ENCODE data around the gene TECPR2. TPM values are rescaled to one million over a fixed set of nuclear protein-coding genes. Genes with fewer than 3 reads are reported as not detected.

Gene TECPR2
- total RNA-seq, 2 experiments from 2014 or later, result 5.6 to 6.9 TPM

DNA sequence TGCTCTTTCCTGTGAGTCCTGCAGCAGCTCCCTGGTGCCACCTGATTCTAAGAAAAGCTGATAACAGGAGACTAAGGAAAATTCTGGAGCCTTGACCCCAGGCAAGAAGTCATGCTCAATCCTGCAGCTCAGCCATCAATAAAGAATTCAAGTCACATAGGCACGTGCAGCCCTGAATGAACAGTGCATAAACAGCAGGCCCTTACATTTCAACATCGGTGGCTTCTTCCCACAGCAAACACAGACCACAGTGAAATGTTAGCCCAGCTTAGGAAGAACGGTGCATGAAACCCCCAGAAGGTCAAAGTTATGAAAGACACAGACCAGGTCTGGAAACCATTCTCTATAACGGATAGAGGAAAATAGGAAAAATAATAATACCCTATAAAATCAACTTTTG is 10.5 kb upstream of the TECPR2 start:
- Mint-ChIP-seq H3K27me3 (no peaks in the 10 kb centered on the region), H3K27ac (no peak overlapping the region), H3K36me3 (ENCODE audit: low read depth) (peaks cover 37% of the 10 kb centered on the region), H3K4me1 (peaks cover 5% of the 10 kb centered on the region), H3K4me3 (no peak overlapping the region), H3K9me3 (ENCODE audit: low read depth) (no peaks in the 10 kb centered on the region)
- DNase-seq (no peak), ATAC-seq (no peak)
- CTCF ChIA-PET, result interaction anchor here (0.6 kb wide), 1 partner anchor 406 kb away, joined by 3 read pairs; no protein-coding TSS in a partner anchor
- intact Hi-C loops (cut with DNase I, micrococcal nuclease), result no loop called here
- POLR2A ChIA-PET, result interaction anchor here (0.7 kb wide), 1 partner anchor 586 kb away, joined by 4 read pairs; no protein-coding TSS in a partner anchor

- H3K4me3 Mint-ChIP-seq, result no peak overlapping the region
- H3K27ac Mint-ChIP-seq, result no peak overlapping the region
- H3K36me3 Mint-ChIP-seq (ENCODE audit: low read depth), result peaks cover 37% of the 10 kb centered on the region
- intact Hi-C loops (cut with DNase I, micrococcal nuclease), result no loop called here
- DNase-seq (no peak), ATAC-seq (no peak)
- ChIA-PET CTCF (no interaction called here), POLR2A (interaction anchor here (0.7 kb wide), 1 partner anchor 585 kb away, joined by 4 read pairs; no protein-coding TSS in a partner anchor)
- peaks cover 5% of the 10 kb centered on the region for H3K4me1 Mint-ChIP-seq
- H3K27me3 Mint-ChIP-seq, result no peaks in the 10 kb centered on the region
- H3K9me3 Mint-ChIP-seq (ENCODE audit: low read depth), result no peaks in the 10 kb centered on the region
These were observed 9.6 kb upstream of the TECPR2 start for GRCh38 chr14:102353126-102353619.

- Mint-ChIP-seq H3K4me1 (peaks cover 18% of the 10 kb centered on the region), H3K36me3 (ENCODE audit: low read depth) (peaks cover 39% of the 10 kb centered on the region), H3K27me3 (no peaks in the 10 kb centered on the region), H3K4me3 (no peak overlapping the region), H3K9me3 (ENCODE audit: low read depth) (no peaks in the 10 kb centered on the region), H3K27ac (no peak overlapping the region)
- intact Hi-C loops (cut with DNase I, micrococcal nuclease), result no loop called here
- ATAC-seq (no peak), DNase-seq (no peak)
- ChIA-PET POLR2A (no interaction called here), CTCF (interaction anchor here (0.6 kb wide), 1 partner anchor 168 kb away, joined by 3 read pairs; no protein-coding TSS in a partner anchor)
These were observed 6.5 kb upstream of the TECPR2 start for GRCh38 chr14:102356280-102356679.

GRCh38 chr14:102359341-102359740 is 3.4 kb upstream of the TECPR2 start:
- Mint-ChIP-seq H3K4me3 (no peak overlapping the region), H3K9me3 (ENCODE audit: low read depth) (no peaks in the 10 kb centered on the region), H3K36me3 (ENCODE audit: low read depth) (peaks cover 24% of the 10 kb centered on the region), H3K27me3 (no peaks in the 10 kb centered on the region), H3K27ac (no peak overlapping the region), H3K4me1 (peaks cover 27% of the 10 kb centered on the region)
- no peak for ATAC-seq
- intact Hi-C loops (cut with DNase I, micrococcal nuclease), result no loop called here
- POLR2A ChIA-PET, result no interaction called here
- CTCF ChIA-PET, result interaction anchor here (0.7 kb wide), 1 partner anchor 32 kb away, joined by 3 read pairs; no protein-coding TSS in a partner anchor
- DNase-seq, result no peak

DNA sequence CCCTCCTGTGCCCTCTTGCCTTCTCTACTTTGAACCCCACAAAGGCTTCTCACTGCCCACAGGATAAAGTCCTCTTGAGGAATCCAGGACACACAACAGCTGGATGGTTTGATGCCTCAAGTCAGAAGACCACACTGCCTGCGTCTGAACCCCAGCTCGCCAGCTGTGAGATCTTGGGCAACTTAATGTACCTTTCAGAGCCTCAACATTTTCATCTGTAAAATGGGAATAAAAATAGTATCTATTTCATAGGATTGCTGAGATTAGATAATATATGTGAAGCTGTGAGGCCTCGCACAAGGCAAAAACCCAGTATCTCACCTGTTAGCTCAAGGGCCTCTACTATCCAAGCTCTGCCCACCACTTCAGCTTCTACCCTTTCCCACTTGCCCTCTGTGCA is 2.4 kb upstream of the TECPR2 start:
- intact Hi-C loops (cut with DNase I, micrococcal nuclease), result loop anchor here in 1 of 2 experiments (5.0 kb wide), 4 partner anchors 538 to 1983 kb away; partner anchors contain the start of genes EIF5 and WDR25
- POLR2A ChIA-PET, result interaction anchor here (0.6 kb wide), 1 partner anchor 44 kb away, joined by 5 read pairs; no protein-coding TSS in a partner anchor
- Mint-ChIP-seq H3K4me1 (peaks cover 27% of the 10 kb centered on the region), H3K36me3 (ENCODE audit: low read depth) (peaks cover 20% of the 10 kb centered on the region), H3K4me3 (no peak overlapping the region), H3K27ac (peak overlapping the region; percentile 96), H3K27me3 (no peaks in the 10 kb centered on the region), H3K9me3 (ENCODE audit: low read depth) (no peaks in the 10 kb centered on the region)
- no peak for DNase-seq
- no peak for ATAC-seq
- CTCF ChIA-PET, result interaction anchor here (0.6 to 1.1 kb wide), 3 partner anchors 14 to 404 kb away, joined by 3 read pairs; no protein-coding TSS in a partner anchor

- ChIA-PET CTCF (interaction anchor here (0.6 to 1.3 kb wide), 7 partner anchors 14 to 1094 kb away, joined by 3 to 4 read pairs (median 4); partner anchors contain the start of gene ZNF839), POLR2A (interaction anchor here (0.5 to 1.4 kb wide), 7 partner anchors 8 to 685 kb away, joined by 3 to 4 read pairs (median 3); no protein-coding TSS in a partner anchor)
- H3K4me3 Mint-ChIP-seq, result no peak overlapping the region
- H3K4me1 Mint-ChIP-seq, result peaks cover 30% of the 10 kb centered on the region
- intact Hi-C loops (cut with DNase I, micrococcal nuclease), result loop anchor here (1.0 to 5.0 kb wide), 18 partner anchors 43 to 1985 kb away; partner anchors contain the start of genes ZNF839 (in 2 of the 2), DYNC1H1 (in 1 of the 2), EIF5 (in 1 of the 2) and PPP2R5C (in 1 of the 2)
- peak overlapping the region; percentile 96 for H3K27ac Mint-ChIP-seq
- DNase-seq (peak; percentile 79), ATAC-seq (peak; percentile 87)
- no peaks in the 10 kb centered on the region for H3K27me3 Mint-ChIP-seq
- H3K36me3 Mint-ChIP-seq (ENCODE audit: low read depth), result peaks cover 14% of the 10 kb centered on the region
- H3K9me3 Mint-ChIP-seq (ENCODE audit: low read depth), result no peaks in the 10 kb centered on the region
These were observed 657 bp upstream of the TECPR2 start for GRCh38 chr14:102362084-102362483.

DNA sequence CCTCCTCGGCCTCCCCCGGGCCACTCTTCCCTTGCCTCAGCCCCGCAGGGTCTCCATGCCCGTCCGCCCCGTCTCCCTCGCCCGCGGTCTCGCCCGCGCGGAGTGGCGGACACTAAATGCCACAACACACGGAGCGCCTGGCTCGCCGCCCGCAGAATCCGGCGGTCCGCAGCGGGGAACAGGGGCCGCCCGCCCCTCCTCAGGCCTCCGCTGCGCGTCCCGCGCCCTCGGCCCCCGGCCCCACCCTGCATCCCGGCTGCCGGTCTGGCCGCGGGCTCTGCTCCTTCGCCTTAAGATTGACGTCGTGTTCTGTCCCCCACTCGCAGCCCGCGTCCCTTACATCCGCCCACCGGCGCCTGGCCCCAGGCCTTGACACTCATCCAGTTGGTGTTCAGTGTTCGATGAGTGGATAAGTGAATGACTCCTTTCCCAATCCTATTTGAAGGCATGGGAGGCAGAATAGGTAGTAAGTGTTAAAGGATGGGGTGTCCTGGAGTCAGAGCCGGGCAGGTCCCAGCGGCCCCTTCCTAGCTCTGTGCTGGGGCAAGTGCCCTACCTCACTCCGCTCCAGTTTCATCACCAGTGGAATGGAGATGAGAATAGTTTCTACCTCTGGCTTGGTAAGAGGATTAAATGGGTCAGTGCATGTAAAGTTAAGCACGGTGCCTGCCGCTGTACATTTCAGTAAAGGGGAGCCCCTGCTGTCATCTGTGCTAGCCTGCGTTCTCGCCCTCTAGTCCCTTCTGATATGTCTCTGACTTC is 622 bp downstream of the TECPR2 start:
- peaks cover 8% of the 10 kb centered on the region for H3K36me3 Mint-ChIP-seq (ENCODE audit: low read depth)
- intact Hi-C loops (cut with DNase I, micrococcal nuclease), result loop anchor here in 1 of 2 experiments (2.0 to 5.0 kb wide), 5 partner anchors 229 to 1986 kb away; partner anchors contain the start of genes EIF5, RCOR1 and WDR25
- H3K9me3 Mint-ChIP-seq (ENCODE audit: low read depth), result no peaks in the 10 kb centered on the region
- ATAC-seq, result no peak
- H3K4me1 Mint-ChIP-seq, result peaks cover 42% of the 10 kb centered on the region
- CTCF ChIA-PET, result interaction anchor here (0.7 to 1.2 kb wide), 3 partner anchors 15 to 49 kb away, joined by 3 to 4 read pairs (median 3); no protein-coding TSS in a partner anchor
- peak overlapping the region; percentile 68 for H3K27ac Mint-ChIP-seq
- POLR2A ChIA-PET, result interaction anchor here (1.1 kb wide), 1 partner anchor 12 kb away, joined by 3 read pairs; no protein-coding TSS in a partner anchor
- H3K27me3 Mint-ChIP-seq, result no peaks in the 10 kb centered on the region
- peak; percentile 57 for DNase-seq
- no peak overlapping the region for H3K4me3 Mint-ChIP-seq

DNA sequence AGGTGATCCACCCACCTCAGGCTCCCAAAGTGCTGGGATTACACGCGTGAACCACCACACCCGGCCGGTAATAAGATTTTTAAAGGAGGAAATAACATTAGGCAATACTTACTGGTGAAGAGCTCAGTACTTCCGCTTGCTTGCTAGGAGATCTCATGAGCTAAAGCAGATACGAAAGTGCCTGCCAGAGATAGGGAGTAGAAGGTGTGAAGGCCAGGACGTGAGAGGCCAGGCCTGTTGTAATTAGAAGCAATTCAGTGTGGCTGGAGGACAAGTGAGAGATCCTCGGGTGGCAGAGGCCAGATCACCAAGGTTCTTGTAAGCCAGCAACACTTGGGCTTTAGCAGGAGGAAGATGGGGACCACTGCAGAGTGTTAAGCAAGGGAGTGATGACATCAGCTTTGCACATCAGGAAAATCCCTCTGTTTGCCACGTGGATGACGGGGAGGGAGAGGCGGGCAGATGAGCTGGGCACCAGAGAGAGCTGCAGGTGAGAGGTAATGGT is 7.6 kb downstream of the TECPR2 start:
- H3K27me3 Mint-ChIP-seq, result no peaks in the 10 kb centered on the region
- DNase-seq (no peak), ATAC-seq (no peak)
- peak overlapping the region; percentile 12 for H3K27ac Mint-ChIP-seq
- H3K4me3 Mint-ChIP-seq, result no peak overlapping the region
- H3K36me3 Mint-ChIP-seq (ENCODE audit: low read depth), result no peaks in the 10 kb centered on the region
- POLR2A ChIA-PET, result interaction anchor here (1.3 kb wide), 1 partner anchor 9 kb away, joined by 3 read pairs; no protein-coding TSS in a partner anchor
- CTCF ChIA-PET, result no interaction called here
- peaks cover 46% of the 10 kb centered on the region for H3K4me1 Mint-ChIP-seq
- H3K9me3 Mint-ChIP-seq (ENCODE audit: low read depth), result no peaks in the 10 kb centered on the region
- intact Hi-C loops (cut with DNase I, micrococcal nuclease), result no loop called here

- Mint-ChIP-seq H3K27ac (no peak overlapping the region), H3K4me1 (peaks cover 53% of the 10 kb centered on the region), H3K9me3 (ENCODE audit: low read depth) (no peaks in the 10 kb centered on the region), H3K36me3 (ENCODE audit: low read depth) (peaks cover 3% of the 10 kb centered on the region), H3K27me3 (no peaks in the 10 kb centered on the region), H3K4me3 (no peak overlapping the region)
- no peak for DNase-seq
- POLR2A ChIA-PET, result interaction anchor here (0.6 to 0.7 kb wide), 2 partner anchors 82 to 448 kb away, joined by 4 read pairs; no protein-coding TSS in a partner anchor
- CTCF ChIA-PET, result interaction anchor here (0.7 kb wide), 1 partner anchor 25 kb away, joined by 3 read pairs; no protein-coding TSS in a partner anchor
- intact Hi-C loops (cut with DNase I, micrococcal nuclease), result no loop called here
- ATAC-seq, result no peak
These were observed 8.6 kb downstream of the TECPR2 start for GRCh38 chr14:102371361-102371760.

- Mint-ChIP-seq H3K36me3 (ENCODE audit: low read depth) (peaks cover 6% of the 10 kb centered on the region), H3K27me3 (no peaks in the 10 kb centered on the region), H3K9me3 (ENCODE audit: low read depth) (no peaks in the 10 kb centered on the region), H3K4me1 (peaks cover 40% of the 10 kb centered on the region), H3K4me3 (no peak overlapping the region), H3K27ac (no peak overlapping the region)
- POLR2A ChIA-PET, result no interaction called here
- ATAC-seq (no peak), DNase-seq (no peak)
- intact Hi-C loops (cut with DNase I, micrococcal nuclease), result no loop called here
- CTCF ChIA-PET, result interaction anchor here (0.7 kb wide), 1 partner anchor 700 kb away, joined by 3 read pairs; no protein-coding TSS in a partner anchor
These were observed 10.4 kb downstream of the TECPR2 start for GRCh38 chr14:102373110-102373509.

- ATAC-seq, result no peak
- H3K4me3 Mint-ChIP-seq, result no peak overlapping the region
- no peaks in the 10 kb centered on the region for H3K9me3 Mint-ChIP-seq (ENCODE audit: low read depth)
- peaks cover 33% of the 10 kb centered on the region for H3K4me1 Mint-ChIP-seq
- POLR2A ChIA-PET, result no interaction called here
- H3K27ac Mint-ChIP-seq, result no peak overlapping the region
- no peak for DNase-seq
- no peaks in the 10 kb centered on the region for H3K27me3 Mint-ChIP-seq
- intact Hi-C loops (cut with DNase I, micrococcal nuclease), result no loop called here
- CTCF ChIA-PET, result interaction anchor here (0.6 to 1.1 kb wide), 3 partner anchors 14 to 198 kb away, joined by 3 to 5 read pairs (median 3); no protein-coding TSS in a partner anchor
- H3K36me3 Mint-ChIP-seq (ENCODE audit: low read depth), result peaks cover 13% of the 10 kb centered on the region
These were observed 11.5 kb downstream of the TECPR2 start for GRCh38 chr14:102374264-102374663.
